GM19455 (cell line): ENCODE data around the gene FBP2.

ENCODE experiments used
- ATAC-seq: cut with Tn5 transposase; IDR thresholded peaks from one replicate; pipeline ENCODE4 v1.9.1; 2021; ENCODE audit not compliant: unreplicated experiment

The FBP2 gene

DNA sequence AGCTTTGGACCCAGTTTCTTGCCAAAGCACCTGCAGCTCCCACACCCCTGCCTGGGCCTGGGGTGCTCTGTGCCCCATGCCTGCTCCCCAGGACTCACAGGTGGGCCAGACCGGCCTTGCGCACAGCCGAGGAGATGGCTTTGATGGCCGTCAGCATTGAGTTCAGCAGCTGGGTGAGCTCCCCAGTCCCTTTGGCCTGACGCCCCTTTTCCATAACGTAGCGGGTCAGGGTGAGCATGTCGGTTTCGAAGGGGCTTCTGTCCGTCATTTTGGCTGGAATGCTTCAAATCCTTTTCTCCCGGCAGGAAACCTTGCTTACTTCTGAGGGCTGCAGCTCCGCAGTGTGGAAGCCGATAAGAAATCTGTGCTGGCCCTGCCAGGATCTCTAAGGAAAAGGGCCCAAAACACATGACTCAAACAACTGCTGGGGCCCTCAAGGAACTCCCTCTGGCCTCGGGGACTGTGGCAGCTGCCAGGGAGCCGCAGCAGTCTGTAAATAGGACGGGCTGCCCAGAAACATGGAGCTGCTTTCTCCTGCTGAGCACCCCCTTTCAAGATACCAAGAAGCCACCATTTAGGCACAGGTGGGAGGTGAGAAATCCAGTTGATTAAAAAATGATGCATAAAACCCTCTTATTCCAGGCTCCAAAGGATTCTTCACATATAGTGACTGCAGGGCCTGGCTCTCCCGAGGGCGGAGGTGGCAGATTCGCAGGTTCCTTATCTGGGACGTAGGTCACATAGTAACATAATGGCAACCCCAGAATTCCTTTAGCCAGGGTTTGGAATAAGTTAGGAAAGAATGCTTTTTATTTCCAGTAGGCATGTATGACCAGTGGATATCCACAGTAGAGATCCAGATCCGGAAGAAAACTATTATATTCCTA, at the start of gene FBP2:
TSS of gene FBP2 (minus strand) at position 366 of the 887 bp plus-strand sequence. CDS start at position 268, 98 bp downstream.
- ATAC-seq: no peak

DNA sequence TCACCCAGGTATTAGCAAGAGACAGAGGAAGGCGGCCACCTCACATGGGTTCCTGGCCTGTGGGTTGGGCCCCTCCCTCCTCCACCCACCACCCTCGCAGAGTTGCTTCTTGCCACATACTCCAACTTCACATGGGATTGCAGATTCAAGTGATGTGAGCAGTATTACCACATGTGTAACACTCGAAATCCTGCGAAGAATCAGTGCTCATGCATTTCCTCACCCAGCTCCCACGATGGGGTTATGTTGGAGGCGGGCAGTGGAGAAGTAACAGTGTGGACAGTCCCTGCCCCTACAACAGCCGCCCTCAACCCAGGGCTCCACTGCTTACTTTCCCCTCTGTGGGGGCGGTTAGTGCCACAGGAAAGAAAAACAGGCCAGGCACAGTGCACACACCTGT, 49.6 kb upstream of the FBP2 start:
- no peak for ATAC-seq

DNA sequence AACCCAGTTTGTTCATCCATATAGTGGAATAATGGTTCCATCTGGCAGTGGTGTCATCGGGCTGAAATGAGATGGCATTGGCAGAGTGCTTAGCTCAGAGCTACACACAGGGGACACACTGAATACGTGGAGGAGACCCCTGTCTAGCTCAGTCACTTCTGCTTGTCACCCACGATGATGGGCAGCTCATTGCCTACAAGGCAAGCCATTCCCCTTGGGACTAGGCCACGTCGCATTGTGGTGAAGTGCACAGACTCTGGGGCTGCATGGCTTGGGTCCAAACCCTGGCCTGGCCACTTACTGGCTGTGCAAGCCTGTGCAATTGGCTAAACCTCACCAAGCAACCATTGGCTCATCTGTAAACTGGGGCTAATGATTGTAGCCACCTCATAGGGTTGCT, 48.9 kb upstream of the FBP2 start:
- ATAC-seq: no peak

DNA sequence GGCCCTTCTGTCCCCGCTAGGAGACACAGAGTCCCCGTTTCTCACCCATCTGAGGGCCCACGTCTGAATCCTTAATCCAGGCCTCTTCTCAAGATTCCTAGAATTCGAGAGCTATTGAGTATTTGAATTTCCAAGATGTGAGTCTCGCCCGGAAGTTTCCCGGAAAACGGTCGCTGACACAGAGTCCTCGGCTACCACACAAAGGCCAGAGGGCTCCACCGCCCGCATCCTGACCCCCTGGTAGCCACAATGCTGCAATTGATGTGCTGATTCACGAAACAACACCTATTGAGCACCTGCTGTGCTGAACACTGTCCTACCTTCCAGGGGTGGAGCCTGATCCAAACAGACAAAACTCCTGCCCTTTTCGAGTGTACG, 46.4 kb upstream of the FBP2 start:
- ATAC-seq: no peak

DNA sequence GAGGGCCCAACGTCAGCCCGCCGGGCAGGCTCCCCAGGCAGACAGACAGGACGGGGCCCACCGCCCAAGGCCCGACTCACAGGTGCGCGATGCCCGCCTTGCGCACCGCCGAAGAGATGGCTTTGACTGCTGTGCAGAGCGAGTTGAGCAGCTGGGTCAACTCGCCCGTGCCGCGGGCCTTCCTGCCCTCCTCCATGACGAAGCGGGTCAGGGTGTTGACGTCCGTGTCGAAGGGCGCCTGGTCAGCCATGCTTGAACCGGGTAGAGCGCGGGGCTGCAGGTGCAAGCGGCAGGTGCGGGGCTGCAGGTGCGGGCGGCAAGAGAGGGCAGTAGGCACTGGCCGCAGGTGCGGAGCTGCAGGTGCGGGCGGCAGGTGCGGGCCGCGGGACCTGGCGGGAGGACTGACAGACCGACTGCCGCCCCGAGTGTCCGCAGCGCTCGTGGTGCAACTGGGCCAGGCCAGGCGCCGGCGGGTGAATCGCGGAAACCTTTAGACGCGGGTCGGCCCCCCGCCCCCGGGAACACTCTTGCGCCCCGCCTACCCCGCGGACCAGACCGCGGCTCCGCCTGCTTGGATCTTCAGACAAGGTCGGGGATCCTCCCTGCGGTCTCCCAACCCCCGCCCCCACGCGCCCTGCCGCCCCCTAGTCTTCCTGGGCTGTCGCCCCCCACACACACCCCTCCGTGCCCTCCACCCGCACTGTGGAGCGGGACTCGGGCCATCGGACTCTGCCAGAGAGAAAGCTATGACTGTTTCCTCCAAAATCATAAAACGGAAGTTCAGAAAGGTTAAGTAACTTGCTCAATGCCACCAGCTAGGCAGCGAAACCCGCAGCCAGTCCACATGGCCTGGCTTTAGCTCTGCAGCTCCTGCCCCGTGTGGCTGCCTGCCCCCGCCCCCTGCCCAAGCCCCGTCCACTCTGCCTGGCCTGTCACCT, 45.7 kb upstream of the FBP2 start, which contains the start of gene FBP1:
TSS of gene FBP1 (minus strand) at position 458 of the 938 bp plus-strand sequence. CDS start at position 250, 208 bp downstream.
- peak; percentile 61 for ATAC-seq

DNA sequence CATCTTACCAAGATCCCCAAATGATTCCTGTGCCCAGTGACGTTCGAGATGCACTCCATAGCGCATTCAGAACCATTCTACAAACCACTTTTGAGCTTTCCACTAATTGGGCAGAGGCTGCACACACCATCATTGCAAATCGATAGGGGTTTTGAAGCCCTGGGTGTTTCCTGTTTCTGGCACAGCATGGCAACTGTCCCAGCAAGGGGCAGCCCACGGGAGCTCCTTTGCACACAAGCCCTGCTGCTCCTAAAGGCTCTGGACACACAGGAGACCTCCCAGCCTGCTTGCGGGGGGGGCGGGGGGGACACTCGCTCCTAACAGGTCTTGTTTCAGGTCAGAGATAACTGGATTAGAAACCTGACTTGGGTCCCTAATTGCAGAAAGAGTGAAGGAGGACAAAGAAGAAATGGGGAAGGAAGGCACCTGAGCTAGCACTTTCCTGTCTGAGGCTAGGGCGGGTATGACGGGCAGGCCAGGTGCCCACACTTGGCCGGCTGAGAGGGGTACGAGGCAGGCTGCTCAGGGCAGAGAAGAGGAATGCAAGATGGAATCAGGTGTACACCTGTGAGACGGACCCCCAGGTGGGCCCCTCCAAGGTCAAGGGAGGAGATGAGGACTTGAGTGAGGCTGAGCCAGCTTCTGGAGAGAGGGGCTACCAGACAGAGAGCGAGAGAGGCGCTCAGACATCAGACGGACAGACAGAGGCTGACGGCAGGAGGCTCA, 44.9 kb upstream of the FBP2 start:
- no peak for ATAC-seq

DNA sequence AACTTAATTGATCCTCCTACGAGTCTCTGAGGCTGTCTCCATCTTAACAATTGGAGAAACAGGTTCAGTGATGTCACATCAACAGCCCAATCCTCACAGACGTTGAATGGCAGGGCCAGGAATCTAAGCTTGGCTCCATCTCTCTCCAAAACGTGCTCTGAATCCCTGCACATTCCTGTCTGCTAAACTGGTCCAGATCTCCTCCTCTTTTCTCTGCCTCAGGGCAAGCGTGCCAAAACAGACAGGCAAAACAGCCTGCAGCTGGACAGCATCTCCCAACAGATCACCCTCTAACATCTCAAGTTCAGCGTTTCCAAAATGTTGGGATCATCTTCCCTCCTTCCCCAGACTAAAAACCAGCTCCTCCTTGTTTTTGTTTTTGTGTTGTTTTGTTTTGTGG, 39.1 kb upstream of the FBP2 start:
- ATAC-seq: no peak

DNA sequence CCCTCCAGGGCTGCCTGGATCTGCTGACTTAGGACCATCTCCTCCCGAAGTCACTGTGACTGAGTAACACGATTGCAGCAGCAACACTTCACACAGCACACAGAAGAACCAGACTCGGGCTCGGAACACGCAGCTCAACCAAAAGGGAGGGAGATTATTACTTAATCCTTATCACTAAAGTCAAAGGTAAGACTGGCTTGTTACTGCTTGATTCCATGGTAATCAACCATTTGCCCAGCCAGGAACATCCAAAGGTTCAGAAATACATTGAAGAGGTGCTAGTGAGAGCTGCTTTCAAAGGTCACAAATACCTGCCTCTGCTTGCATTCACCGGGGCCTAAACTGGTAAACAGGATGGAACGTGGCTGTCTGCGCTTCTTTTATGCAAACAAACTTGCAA, 38.0 kb upstream of the FBP2 start:
- no peak for ATAC-seq

DNA sequence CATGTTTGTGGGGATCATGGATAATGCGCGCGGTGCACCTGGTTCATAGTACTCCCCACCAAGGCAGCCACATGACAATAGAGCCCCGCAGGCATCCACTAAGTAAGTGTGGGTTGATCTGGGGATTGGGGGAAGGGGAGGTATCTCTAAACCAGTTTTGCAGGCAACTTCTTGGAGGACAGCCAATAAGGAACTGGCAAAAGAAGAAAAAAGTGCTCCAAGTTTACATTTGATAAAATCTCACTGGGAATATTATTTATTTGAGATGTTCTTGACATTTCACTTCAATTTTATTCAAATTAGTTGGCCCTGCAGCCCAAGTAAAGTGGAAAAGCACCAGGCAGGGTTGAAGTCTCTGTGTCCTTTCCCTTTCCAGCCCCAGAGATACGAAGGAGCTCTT, 37.2 kb upstream of the FBP2 start:
- ATAC-seq: no peak

DNA sequence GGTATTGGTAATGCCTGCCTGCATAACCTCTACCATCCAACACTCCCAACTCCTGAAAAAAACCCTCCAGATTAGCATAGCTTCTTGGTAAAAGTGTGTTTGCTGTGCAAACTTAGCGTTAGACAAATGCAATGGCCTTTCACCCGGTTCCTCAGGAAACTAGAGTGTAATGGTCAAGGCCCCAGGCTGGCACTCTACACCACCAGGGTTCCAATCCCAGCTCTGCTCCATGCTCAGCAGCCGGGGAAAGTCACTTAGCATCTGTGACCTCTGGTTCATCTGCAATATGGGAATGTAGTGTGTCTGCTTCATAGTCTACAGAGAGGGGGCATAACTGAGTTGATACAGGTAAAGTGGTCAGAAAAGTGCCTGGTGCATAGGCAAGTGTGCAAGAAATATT, 36.7 kb upstream of the FBP2 start:
- ATAC-seq: no peak

DNA sequence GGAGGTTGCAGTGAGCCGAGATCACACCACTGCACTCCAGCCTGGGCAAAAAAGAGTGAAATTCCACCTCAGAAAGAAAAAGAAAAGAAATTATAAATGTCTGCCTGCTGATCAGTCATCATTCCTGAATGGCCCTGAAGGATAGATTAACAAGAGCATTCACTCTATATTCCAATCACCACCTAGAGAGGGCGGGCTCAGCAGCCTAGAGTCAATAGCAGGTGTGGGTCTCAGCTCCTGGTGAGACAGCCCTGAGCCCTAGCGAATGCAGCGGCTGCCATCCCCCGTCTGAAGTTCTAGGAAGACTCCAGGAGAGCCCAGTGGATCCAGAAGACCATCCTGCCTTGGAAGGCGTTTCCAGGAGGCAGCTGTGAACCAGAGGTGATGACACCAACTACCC, 33.7 kb upstream of the FBP2 start:
- no peak for ATAC-seq

DNA sequence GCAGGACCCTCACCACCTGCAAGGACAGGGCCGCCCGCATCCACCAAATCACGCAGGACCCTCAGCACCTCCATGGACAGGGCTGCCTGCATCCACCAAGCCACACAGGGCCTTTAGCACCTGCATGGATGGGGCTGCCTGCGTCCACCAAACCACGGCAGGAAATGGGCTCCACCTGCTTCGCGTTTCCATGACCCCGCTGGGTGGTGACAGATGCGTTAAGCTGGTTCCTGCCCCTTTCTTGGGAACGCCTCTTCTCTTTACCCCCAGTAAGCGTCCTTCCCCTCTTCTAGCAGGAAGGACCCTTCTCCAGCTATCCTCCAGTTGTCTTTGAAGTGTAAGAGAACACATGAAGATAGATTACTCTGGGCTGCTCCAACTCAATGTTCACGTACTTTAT, 32.2 kb upstream of the FBP2 start:
- ATAC-seq: no peak

DNA sequence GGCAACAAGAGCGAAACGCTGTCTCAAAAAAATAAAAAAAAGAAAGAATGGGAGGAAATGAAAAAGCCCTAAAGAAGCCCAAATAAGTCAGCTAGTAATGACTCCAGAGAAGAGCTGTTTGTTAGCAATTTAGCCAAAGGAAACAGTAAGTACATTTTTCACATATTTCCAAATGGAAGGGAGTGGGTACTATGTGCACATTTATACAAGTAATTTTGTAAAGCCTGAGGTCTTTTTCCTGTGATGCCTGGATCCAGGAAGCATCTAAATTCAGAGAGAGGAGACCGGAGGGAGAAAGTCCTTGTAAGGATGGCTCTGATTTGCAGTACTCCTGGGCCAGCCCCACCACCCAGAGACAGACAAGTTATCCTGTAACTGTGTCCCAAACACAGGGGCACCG, 31.0 kb upstream of the FBP2 start:
- no peak for ATAC-seq

DNA sequence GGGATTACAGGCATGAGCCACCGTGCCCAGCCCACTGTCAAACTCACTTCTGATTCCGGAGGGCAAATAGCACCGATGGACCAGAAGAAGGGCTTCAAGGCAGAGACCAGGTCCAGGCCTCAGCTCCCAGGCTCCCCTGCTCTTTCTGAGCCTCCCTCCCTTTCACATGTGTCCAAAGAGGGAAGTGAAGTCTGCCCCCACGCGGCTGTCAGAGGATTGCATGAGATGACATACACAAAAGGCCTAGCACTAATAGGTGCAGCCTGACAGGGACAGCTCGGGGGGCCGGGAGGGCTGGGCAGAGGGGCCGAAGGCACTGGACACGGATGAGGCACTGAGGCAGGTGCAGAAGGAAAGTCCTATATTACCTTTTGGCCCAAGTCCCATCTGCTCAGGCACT, 29.6 kb upstream of the FBP2 start:
- ATAC-seq: no peak

DNA sequence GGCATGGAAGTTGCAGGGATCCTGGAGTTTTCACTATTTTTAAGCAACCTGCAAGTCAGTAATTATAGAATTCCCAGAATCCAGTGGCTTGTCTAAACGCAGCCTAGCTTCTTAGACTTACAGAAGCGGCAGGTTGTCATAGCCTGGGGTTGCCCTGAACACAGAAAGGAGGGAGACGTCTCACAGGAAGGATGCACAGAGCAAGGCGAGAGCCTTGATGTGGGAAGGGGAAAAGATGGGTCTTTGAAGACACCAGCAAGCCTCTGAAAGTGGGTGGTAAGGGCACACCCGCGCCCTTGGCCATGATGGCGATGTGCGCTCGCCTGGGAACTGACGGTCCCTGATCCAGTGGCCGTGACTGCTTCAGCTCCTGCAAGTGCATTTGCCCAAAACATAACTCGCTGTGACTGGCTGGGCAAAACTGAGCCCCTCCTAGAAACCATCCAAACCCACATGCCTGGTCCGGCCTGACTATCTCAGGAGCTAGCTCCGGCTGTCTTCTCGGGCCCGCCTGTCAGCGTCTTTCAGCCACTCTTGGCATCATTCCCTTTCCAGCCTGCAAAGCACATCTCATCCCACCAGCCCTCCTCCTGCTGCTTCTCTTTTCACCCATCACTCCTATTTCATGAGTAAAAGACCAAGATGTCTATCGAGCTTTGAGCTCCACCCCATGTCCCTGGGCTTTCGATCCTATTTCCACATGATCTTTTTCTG, 28.6 kb upstream of the FBP2 start:
- ATAC-seq: no peak

DNA sequence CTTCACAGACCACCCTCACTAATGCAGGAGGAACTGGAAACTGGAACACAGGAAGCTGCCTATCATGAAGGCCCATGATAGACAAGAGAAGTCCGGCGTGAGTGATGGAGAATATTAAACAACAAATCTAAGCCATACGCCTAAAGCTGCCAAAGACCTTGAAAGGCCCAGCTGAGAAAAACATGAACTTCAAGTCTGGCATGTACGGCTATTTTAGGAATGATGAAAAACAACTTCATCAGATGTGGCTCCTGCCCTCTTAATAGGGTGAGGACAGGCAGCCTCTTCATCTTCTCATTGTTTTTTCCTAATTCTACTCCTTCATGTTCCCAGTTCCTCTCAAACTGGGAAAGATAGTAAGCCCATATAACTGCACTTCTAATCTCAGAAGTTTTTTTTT, 25.4 kb upstream of the FBP2 start:
- no peak for ATAC-seq

DNA sequence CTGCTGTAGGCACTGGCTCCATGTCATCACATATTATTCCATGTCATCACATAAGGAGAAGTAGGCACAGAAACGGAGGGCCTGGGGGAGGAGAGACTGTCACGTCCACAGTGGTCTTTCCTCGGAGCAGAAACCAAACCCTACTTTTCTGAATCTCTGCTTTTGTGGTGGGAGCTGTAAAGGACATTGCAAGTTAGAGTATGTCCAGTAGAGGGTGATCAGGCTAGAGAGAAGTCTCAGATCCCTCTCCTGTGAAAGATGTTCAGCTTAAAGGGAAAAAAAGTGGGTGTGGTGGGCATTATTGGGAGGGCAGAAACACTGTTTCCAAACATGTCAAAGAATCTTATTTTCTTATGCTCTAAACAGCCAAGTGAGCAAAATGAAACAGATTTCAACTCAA, 19.4 kb upstream of the FBP2 start:
- no peak for ATAC-seq

DNA sequence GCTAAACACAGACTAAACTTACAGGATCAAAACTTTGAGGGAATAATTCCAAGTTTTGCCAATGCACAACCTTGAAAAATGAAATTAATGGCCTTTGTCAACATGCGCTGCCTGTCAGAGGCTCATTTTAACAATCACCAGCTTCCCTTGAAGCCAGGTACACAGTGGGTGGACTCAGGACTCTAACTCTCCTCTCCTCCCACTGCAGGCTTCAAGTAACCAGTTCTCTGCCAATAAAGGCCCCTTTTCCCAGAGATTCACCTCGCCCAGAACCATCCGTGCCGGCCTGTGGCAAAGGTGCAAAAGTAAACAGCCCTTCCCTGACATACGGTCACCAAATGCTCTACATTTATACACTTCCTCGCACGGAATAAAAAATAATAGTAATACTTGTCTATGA, 18.4 kb upstream of the FBP2 start:
- no peak for ATAC-seq

DNA sequence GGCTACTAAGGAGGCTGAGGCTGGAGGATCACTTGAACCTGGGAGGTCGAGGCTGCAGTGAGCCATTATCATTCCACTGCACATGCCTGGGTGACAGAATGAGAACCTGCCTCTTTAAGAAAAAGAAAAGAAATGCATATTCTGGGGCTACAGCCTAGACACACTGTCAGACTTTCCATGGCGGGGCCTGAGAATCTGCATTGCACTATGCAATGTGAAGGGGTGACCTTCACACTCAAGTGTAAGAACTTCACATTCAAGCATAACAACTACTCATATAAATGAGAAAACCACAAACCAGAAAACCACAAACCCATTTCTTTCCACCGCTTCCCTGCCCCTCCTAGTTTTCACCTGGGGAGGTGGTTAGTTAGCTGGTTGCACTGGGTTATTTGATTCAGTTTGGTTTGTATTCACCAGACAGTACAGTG, 18.0 kb upstream of the FBP2 start:
- no peak for ATAC-seq

DNA sequence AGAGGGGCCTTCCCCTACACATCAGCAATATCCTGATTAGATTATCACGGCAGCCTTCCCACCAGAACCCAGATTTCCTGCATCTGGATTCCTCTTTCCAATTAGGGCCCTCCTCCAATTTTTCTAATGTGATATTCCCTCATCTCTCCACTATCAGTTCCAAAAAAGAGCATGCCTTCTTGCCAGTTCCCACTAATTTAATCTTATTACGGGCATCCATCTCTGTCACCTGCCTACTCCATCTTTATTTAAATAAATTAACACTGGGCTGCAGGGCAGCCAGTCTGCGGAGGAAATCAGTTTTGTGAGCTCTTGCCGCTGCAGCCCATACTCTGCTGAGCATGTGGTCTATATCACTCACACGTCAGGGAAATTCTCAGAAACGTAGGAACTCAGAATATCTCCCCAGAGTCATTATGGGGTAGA, 16.6 kb upstream of the FBP2 start:
- ATAC-seq: no peak

DNA sequence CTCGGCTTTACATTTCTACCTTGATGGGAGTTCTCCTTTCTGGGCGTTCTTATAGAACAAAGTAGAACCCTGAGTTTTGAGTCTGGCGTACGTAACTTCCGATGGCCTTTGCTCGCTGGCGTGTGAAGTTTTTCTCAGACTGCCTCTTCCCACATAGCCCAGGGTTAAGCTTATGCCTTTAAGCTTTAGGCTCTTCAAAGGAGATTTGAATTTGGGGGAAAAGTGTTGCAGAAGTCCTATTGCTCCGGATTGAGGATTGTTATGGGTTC, 13.7 kb upstream of the FBP2 start:
- ATAC-seq: no peak
